HG02610 (cell line): ENCODE results near the gene CAMTA1.

Experiments
- ATAC-seq: cut with Tn5 transposase; IDR thresholded peaks from one replicate; pipeline ENCODE4 v1.9.1; 2021; ENCODE audit warnings: mild to moderate bottlenecking, moderate library complexity; ENCODE audit not compliant: unreplicated experiment

CAMTA1 gene

GRCh38 chr1:7795406-7795805 is 1010.2 kb downstream of the CAMTA1 start:
- ATAC-seq: no peak

DNA sequence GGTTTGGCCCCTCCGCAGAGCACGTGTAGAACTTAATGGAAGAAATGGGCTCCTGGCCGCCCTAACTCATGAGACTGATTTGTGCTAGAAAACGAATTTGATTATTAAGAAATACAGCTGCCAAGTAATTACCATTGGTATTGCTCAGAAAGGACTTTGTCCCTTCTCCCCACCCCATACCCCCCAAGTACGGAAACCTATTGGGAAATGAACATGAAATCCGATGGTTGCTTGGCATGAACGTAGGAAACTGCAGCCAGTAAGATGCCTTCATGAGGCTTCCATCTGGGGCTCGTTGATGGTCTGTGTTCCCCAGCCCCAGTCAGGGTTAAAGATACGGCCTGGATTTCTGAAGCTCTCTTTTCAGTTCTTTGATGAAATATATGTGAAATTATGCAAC is 1020.2 kb downstream of the CAMTA1 start:
- no peak for ATAC-seq

- no peak for ATAC-seq
These were observed 1023.1 kb downstream of the CAMTA1 start for GRCh38 chr1:7808253-7808844.

DNA sequence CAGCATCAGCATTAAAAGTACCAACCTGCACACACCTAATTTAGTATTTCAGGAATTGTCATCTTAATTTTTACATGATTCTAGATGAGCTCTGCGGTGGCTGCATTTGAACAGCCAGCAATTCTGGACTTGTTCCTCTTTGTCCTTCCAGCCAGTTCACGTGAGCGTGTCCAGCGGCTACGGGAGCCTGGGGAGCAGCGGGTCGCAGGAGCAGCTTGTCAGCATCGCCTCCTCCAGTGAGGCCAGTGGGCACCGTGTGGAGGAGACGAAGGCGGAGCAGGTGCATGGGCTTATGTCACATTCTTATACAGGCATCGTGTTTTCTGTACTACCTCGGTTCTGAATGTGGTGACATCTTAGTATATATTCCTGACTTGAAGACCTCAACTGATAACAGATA is 1024.5 kb downstream of the CAMTA1 start:
- ATAC-seq: no peak

DNA sequence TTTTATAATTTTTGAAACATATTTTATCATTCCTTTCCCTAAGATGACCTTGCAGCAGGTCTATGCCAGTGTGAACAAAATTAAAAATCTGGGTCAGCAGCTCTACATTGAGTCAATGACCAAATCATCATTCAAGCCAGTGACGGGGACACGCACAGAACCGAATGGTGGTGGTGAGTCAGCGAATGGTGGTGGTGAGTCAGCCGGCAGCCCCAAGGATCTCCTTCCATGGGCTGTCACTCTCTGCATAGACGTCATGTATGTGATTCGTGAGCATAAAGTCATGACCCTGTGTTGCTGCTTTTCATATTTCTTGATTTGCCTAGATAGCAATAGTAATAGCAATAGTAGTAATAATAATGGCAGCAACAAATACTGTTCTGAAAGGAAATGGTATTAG is 1025.1 kb downstream of the CAMTA1 start:
- no peak for ATAC-seq

DNA sequence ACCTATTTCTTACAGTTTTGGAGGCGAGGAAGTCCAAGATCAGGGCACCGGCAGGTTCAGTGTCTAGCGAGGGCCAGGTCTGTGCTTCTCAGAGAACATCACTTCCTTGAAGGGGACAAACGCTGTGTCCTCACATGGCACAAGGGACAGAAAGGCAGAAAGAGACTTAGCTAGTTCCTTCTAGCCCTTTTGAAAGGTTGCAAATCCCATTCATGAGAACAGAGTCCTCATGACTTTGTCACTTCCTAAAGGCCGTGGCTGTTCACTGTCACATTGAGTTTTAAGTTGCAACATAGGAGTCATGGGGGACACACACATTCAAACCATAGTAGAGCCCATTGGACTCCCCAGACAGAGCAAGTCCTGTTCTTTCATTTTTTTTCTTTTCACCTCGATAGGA is 1026.2 kb downstream of the CAMTA1 start:
- ATAC-seq: no peak

DNA sequence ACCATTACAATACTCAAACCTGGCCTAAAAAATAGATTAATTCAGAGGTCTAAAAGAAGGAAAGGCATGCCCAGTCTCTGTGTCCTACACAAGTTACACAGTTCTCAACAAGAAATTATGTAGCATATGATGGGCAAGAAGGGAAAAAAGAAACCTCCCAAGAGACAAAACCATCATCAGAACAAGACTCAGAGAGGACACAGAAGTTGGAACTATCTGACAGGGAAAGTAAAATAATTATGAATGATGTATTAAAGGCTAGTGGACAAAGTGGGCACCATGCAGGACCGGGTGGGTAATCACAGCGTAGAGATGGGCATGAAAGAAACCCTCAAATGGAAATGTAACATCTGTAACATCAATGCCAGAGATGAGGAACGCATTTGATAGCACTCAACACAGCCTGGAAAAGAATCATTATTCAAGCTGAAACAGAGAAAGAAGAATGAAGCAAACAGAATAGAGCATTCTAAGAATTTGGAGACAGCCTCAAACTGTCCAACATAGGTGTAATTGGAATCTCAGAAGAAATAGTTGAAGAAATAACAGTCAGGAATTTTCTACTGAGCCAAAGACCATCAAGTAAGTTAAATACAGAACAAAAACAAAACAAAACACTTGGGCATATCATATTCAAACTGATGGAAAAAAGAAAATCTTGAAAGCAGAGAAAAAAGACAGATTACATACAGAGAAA is 1028.6 kb downstream of the CAMTA1 start:
- no peak for ATAC-seq
